GM21381 (cell line): ENCODE results near the gene PAQR9.
A peak's percentile ranks its signal among the peaks of the same experiment; 100 is the strongest.

Source experiments
- ATAC-seq: cut with Tn5 transposase; IDR thresholded peaks from one replicate; pipeline ENCODE4 v1.9.1; 2021; ENCODE audit warnings: mild to moderate bottlenecking, moderate library complexity; ENCODE audit not compliant: unreplicated experiment

Gene PAQR9

DNA sequence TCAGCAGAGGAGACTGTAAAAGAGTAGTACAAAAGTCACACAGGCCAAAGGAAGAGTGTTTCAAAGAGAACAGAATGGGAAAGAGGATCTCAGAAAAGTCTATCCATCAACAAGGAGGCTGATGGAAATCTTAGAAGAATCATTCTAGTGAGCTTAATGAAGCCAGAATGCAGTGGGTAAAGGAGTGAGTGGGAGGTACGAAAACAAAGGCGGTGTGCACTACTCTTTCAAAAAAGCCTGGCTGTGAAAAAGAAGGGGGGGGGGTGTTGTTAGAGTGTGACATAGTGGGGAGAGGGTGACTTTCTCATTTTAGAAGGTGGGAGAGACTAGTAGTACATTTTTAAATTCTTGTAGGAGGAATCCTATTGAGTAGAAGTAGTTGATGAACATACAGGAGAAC is 11.7 kb downstream of the PAQR9 start:
- ATAC-seq = no peak

DNA sequence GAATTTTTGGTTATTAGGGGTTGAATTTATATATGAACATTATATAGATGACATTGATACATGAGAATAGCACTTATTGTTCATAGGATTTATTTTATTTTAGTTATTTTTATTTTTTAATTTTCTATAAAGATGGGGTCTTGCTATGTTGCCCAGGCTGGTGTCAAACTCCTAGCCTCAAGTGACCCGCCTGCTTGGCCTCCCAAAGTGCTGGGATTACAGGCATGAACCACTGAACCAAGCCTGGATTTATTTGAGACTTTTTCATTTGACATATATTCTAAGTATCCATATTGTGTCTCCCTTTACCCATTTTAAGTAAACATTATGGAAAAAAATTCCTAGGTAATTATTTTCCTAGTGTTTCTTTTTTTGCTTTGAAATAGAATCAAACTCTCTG is 12.5 kb downstream of the PAQR9 start:
- no peak for ATAC-seq

DNA sequence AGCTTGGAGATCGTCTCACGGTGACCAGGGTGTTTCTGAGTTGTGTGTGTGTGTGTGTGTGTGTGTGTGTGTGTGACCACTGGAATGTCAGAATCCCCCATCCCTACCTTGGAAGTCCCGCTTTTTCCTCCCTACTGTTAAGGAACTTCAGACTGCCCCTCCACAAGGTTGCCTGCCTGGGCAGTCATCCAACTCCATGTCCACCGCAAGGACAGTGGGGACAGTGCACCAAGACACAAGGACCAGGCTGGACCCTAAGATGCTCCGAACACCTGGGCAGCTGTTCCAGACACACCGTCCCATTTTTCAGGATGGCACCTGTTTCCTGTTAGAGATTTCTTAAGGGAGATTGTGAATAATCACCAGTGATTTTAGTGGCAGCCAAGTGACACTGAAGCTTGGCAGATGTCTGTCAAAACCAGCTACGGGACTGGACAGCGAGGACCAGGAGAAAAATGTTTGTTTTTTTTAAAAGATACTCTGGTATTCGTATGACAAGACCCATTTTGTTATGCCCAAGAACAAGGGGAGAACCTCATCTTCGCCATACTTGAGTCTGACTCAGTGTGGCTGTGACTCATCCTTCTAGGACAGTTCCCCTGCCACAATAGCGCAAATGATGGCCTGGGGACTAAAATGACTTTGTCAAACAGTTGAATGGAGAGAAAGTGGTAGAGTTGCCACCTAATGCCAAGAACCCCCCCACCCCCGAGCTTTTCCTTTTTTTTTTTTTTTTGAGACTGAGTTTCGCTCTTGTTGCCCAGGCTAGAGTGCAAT is 15.5 kb downstream of the PAQR9 start:
- no peak for ATAC-seq

DNA sequence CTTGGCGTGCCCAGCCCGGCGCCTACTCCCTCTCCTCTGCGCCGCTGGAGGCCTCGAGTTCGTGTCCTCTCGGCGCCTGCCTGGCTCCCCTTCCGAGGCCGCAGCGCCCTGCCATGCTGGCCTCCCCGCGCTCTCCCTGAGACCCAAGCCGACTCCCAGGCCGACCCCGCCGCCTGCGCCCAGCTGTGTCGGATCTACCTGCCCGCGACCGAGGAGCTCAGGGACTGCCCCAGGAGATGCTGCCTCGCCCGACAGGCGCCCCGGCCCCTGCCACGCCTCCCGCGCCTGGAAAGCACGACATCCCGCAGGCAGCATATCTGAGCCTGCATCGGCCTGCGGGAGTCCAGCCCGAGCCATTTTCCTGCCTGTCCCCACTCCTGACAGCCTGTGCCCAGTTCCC is 16.1 kb downstream of the PAQR9 start:
- no peak for ATAC-seq

DNA sequence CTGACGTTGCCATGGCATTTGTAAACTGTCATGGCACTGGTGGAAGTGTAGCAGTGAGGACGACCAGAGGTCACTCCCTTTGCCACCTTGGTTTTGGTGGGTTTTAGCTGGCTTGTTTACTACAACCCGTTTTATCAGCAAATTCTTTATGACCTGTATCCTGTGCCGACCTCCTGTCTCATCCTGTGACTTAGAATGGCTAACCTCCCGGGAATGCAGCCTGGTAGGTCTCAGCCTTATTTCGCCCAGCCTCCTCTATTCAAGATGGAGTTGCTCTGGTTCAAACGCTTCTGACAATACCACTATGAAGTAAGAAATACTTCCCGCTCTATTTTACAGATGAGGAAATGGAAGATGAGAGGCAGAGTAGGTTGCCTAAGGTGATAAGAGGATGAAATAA is 16.6 kb downstream of the PAQR9 start:
- ATAC-seq = no peak

DNA sequence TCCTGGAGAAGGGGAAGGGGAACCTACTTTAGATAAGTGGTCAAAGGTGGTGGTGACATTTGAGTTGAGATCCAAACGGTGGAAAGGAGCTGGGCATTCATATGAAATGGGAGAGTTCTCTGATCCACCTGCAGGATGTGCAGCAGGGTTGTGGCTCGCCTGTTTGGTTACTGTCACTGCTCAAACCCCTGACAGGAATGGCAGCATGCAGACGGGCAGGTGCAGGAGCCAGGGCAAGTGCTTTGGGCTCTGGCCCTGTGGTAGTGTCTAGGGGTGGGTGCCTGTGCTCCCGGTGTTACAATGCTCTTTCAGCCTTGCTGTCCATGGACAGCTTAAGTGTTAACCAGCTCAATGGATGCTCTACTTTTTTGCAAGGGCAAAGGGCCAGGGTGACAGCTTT is 18.5 kb downstream of the PAQR9 start:
- peak; percentile 16 for ATAC-seq

DNA sequence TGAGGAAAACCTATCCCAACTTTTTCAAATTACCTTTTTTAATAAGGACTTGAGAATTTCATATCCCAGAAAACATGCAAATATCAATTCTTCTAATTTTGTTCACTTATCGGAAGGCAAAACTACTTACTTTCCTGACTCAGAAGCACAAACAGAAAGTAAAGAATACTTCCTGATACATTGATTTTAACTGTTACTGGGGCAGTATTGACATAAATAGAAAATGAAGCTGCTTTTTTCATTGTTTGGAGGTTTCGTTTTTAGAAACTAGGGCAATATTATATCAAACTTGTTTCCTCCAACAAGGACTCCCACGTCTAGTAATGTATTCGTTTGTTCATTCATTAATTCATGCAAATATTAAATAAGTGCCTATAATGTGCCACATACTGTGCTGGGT is 19.1 kb downstream of the PAQR9 start:
- peak; percentile 46 for ATAC-seq

DNA sequence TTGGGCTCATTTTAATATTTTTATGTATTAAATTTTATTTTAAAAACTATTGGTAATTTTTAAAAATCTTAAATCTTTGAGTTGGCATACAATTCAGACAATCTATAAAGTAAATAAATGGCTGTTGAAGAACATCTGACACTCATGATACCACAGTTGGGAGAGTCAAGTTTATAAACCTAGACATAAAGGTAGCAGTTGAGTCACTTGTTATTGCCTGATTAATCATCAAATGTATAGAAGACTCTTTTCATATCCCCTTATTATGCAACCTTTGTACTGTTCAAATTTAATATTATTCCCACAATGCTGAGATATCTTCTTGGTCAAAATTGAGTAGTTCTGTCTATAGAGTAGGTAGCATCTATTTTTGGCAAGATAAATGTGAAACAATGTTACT is 19.6 kb downstream of the PAQR9 start:
- no peak for ATAC-seq

DNA sequence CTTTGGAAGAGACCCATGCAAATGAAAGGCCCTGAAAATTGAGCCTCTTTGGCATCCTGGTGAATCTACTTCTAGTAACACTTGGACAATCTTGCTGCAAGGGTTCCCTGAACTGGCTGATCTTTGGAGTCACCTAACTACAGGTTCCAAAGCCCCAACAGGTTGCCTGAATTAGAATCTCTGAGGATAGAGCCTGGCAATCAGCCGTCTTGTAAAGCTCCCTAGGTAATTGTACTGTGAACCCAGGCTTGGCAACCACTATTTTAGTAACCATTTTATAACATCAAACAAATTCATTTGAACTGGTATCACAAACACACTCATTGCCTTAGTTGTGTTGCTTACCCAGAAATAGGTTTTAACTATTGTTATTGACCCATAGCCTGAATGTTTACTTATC is 20.1 kb downstream of the PAQR9 start:
- no peak for ATAC-seq

DNA sequence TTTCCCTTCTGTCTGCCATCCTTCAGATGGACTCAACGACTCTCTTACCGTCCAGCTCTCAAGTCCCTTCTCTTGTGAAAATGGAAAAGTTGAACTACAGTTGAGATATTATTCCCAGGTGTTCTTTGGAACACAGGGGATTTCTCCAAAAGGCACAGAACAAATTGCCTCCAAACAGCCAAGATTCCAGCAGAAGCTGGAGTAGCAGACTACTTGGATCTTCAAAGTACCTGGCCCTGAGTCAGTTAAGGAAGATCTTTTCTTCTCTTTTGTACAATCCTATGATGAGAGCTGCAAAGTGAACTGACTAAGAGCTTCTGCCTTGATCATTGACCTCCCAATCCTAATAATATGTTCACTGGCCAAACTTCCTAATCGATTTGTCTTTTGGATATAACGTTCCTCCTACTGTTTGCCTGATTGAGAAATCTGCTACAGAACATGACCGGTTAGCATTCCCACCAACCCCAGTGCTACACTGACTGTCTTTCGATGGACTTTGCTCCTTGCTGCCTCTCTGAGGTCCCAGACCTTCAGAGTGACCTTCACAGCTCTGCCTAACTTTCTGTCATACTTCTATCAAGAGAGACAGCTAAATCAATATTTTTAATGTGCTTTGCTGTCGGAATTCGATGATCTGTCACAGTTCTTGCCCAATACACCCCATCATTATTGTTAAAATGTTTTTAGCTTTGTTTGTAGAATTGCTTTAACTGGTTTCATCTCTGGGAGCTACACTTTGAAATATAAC is 21.9 kb downstream of the PAQR9 start:
- ATAC-seq = no peak

DNA sequence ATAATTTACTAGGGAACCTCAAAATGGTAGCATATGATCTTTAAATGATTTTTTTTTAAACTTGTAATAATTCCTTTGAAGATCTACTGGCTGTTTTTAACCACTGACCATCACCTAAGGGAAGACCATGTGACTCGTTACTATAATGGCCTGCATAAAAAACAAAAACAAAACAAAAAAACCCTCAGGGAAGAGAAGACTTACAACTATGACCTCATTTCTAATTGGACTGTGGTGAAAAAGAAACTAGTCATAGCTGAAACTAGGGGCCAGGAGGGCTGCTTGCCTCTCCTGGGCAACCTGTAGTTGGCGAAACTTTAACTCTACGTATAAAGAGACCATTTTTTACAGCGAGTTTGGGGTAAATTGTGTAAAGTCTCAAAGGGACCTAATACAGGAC is 23.0 kb downstream of the PAQR9 start:
- peak; percentile 52 for ATAC-seq

DNA sequence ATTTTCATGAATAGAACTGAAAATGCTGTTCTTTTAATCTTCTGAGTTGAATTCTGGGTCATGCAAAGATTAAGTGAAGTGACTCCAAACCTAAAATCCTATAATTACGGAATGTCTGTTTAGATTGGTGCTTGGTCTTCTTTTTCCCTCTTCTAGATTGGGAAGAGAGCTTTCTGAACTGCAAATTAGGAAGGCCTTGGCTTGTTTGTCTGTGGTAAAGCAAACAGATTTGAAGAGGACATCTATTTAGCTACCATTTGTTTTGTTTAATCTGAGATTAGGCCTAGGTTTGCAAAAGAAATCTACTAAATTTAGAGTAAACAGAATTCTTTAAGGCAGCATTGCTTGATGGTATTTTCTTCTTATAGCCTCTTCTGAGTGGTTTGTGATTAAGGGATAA is 23.5 kb downstream of the PAQR9 start:
- no peak for ATAC-seq

DNA sequence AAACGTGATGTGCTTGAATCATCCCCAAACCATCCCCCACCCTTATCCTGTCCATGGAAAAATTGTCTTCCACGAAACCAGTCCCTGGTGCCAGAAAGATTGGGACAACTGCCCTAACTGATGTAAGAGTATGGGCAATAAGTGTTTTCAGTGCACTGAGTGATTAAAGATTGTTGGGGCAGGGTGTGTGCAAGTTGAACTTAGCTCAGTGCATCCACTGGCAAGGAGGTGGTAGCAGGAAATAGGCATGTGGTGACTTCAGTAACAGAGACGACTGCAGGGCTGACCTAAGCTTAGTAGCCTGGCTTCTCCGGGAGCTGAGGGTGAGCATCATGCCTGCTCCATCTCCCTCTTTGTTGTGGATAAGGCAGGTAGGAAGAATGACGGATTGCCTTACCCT is 27.5 kb downstream of the PAQR9 start:
- ATAC-seq = no peak

DNA sequence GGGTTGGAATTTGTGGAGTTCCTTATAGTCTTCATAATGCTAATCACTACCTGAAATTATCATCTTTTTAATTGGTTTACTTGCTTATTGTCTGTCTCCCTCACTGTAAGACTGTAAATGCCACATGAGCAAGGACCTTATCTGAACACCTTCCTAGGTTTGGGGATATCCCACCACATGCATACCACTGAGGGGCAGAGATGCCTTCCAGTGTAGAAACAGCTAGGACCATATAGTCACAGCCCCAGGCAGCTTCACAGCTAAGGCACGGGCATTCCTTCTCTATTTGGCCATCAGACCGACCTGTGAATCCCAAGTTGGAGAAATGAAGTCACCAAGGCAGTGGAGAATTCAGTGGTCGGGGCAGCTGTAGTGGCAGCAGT is 28.6 kb downstream of the PAQR9 start:
- no peak for ATAC-seq

DNA sequence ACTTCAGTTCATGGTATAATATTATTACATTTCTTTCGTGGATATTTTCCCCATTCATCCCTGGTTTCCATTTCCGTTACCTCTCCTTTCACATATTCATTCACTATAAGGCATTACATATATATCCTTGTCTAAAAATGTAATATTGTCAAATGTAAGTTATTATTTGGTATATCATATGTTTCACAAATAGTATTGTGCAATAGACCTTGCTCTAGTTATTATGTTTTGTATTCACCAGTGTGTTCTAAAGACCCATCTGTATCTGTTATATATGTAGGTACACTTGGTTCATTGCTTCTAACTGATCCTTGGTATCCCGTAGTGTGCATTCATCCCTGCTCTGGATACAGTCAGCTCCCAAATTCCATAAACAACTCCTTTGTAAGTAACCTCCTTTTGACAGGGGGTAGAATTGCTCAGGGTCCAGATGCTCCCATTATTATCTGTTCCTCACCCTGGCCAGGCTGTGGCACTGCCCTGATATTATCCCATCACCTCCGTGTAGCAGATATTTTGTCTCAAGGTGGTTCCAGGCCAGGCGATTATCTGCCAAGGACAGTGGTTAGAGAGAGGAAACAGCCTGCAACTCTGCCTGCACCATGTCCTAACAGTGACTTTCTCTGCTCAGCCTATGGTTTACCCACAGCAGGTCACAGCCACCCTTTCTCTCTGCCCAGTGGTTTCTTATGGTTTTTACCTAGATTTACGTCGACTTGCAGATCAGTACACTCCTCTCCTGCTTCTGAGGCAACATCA is 29.2 kb downstream of the PAQR9 start:
- no peak for ATAC-seq

DNA sequence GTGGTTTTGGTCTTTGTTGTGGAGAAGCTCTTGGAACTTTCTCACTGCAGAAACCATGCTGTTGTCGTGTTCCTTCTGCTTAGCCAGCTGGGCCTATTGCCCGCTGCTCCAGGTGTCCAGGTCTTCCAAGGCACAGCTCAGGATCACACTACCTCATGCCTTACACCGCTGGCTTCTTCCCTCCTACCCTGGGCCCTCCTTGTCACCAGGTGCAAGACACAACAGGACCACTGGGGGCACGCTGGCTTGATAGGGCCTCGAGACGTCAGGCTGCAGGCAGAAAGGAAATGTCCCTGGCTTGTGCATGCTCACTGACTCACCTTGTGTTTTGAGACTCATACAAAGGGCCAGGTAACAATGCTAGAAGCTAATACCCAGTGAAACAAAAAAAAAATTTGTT is 32.3 kb downstream of the PAQR9 start:
- ATAC-seq = peak; percentile 93

DNA sequence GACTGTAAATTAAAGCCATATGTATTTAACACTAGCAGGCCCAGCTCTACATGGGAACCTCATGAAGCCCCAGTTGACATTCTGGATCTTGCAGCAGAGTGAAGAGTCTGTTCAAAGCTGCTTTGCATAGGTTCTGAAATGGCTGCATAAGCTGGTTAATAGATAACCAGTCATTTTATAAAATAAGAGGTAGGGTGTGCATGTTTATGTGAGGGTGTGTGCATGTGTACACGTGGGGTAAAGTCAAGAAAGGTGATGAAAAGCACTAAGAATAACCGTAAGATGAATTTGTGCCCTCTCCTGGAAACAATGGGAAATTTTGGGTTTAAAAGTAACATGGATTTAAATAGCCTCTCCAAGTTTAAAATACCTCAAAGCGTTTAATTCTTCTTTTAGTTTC is 33.0 kb downstream of the PAQR9 start:
- no peak for ATAC-seq

DNA sequence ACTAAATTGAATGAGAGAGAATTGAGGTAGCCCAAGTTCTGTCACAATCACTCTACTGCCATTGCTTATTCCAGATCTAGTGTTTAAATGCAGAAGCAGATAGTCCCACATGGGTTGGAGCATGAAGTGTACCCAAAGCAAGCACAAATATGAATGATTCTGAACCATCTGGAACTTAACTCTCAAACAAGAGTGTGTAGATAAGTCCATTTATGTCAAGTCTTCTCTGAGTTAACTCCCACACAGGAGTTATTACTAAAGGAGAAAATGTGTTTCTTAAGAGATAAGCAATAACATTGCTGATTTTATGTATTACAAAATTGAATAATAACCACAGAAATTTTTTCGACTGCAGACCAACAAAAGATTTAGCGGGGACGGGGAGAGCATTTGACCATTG is 33.6 kb downstream of the PAQR9 start:
- no peak for ATAC-seq

DNA sequence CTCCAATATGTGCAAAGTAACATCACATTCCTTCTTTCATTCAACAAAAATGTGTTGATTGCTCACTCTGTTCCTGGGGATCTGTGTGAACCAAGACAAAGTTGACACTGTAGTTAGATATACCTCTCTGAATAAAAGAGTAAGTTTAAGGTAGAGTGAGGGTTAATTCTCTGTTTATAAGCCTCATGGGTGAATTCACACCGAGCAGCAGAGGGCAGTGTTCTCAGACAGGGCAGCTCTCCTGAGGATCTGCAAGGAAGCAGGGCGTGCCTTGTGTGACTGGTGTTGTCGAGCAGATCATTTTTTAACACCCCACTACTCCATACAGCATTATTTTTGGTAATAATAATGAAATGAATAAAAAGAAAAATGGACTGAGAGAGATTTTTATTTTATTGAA is 34.4 kb downstream of the PAQR9 start:
- ATAC-seq = no peak

DNA sequence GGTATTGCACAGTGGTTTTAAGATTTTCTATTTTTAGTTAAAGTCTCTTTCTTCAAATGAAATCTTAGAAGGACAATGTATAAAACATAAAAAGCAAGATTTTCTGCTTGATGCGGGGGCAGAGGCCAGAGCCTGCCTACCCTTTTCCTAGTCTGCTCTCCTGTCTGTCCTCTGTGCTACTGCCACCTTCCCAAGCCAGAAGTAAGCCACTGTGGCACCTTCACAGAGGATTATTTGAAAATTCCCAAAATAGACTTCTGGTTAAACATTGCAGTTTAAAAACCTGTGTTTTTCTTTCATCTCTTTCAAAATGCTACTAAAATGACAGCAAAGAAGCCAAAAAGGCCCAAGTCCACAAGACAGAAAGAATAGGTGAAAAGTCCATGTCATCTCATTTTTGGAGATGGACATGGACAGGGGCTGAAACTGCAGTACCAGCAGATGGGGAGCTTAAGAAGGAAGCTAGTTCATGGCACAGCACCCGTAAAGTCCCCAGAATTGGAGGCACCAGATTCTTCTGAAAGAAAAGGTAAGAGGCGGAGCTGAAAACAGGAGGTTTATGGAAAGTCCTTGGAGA is 37.0 kb downstream of the PAQR9 start:
- no peak for ATAC-seq

DNA sequence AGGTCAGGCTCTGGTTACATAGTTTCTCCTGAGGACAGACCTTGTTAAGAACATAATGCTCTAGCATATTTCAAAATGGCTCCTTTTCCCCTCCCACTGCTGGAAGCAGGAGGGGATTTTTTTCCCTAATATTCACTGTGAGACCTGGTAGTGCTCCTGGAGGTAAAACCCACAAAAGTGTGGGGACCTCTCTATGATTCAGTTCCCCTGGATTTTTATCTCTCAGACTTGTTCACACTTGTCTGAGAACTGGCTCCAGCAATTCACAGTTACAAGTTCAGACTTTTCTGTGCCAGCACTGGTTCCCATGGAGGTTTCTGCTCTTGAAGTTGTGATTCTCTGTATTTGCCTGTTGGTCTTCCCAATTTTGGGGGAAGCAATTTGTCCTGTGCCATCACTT is 38.3 kb downstream of the PAQR9 start:
- ATAC-seq = no peak

DNA sequence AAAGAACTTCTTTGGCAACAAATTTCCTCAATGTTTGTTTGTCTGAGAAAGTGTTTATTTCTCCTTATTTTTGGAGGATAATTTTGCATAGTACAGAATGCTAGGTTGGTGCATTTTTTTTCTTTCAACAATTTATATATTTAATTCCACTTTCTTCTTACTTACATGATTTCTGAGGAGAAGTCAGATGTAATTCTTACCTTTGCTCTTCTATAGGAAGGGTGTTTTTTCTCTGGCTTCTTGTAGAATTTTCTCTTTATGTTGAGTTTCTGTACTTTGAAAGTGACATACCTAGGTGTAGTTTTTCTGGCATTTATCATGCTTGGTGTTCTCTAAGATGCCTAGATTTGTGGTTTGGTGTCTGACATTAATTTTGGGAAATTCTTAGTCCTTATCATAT is 39.8 kb downstream of the PAQR9 start:
- ATAC-seq = no peak
